SK-N-SH (cell line): ENCODE data around the gene TMEM129. TPM values are rescaled to one million over a fixed set of nuclear protein-coding genes. Genes with fewer than 3 reads are reported as not detected.

Experiments used
- CTCF ChIA-PET: fragments of 300-600, 350-600 bp; formaldehyde crosslinking; extraction: SDS; loops from one replicate; lab custom pipeline; 2021; lab: Yijun Ruan, JAX
- POLR2A ChIA-PET: fragments of 350-600 bp; sonication (Branson Sonifier 250); formaldehyde crosslinking; extraction: SDS; loops from one replicate; lab custom pipeline; 2020; ENCODE audit warnings: antibody characterized with exemption, inconsistent platforms; lab: Yijun Ruan, JAX
- DNase-seq: peaks from one replicate; pipeline ENCODE4 v3.0.0; 2012
- H2AFZ ChIP-seq: fragments of 200-600 bp; sonication (generic); 2 replicates; pipeline ENCODE4 v1.8.1; 2016; ENCODE audit warnings: antibody characterized with exemption, mild to moderate bottlenecking, low read depth
- H3F3A ChIP-seq: fragments of 200-600 bp; sonication (generic); replicated peaks from 2 replicates; pipeline ENCODE3; 2016; ENCODE audit warnings: antibody characterized with exemption, mild to moderate bottlenecking; ENCODE audit not compliant: insufficient read depth
- H3K27ac ChIP-seq, 2 experiments: fragments of 200-500 bp in 1 of 2; fragments of 200-600 bp in 1 of 2; sonication (Bioruptor generic) in 1 of 2; sonication (generic), shearing (Covaris generic) in 1 of 2; 2 replicates each; pipeline versions ENCODE4 v1.5.1 to v1.6.1; 2014 to 2016; ENCODE audit warnings: low read depth in 2 of 2, inconsistent platforms in 1 of 2, low read length in 1 of 2, mild to moderate bottlenecking in 1 of 2, mixed read lengths in 1 of 2
- H3K27me3 ChIP-seq: fragments of 200-600 bp; sonication (generic), shearing (Covaris generic); 2 replicates; pipeline ENCODE4 v1.6.1; 2016; ENCODE audit warnings: mixed run types; ENCODE audit not compliant: insufficient read depth
- H3K36me3 ChIP-seq, 2 experiments: fragments of 200-500 bp in 1 of 2; fragments of 200-600 bp in 1 of 2; sonication (Bioruptor generic) in 1 of 2; sonication (generic) in 1 of 2; replicated peaks in 1 of 2; 2 replicates each; pipeline versions ENCODE3 to v1.5.1; 2014 to 2016; ENCODE audit warnings: low read length in 1 of 2, mild to moderate bottlenecking in 1 of 2; ENCODE audit not compliant: insufficient read depth in 2 of 2, control insufficient read depth in 1 of 2
- H3K4me1 ChIP-seq, 2 experiments: fragments of 200-500 bp in 1 of 2; fragments of 200-600 bp in 1 of 2; sonication (Bioruptor generic) in 1 of 2; sonication (generic), shearing (Covaris generic) in 1 of 2; 2 replicates each; pipeline versions ENCODE4 v1.5.1 to v1.6.1; 2014 to 2016; ENCODE audit warnings: low read depth in 1 of 2, low read length in 1 of 2, mixed run types in 1 of 2; ENCODE audit not compliant: insufficient read depth in 2 of 2, control insufficient read depth in 1 of 2
- H3K4me2 ChIP-seq: fragments of 200-600 bp; sonication (generic), shearing (Covaris generic); 2 replicates; pipeline ENCODE4 v1.6.1; 2017; ENCODE audit warnings: mixed run types
- H3K4me3 ChIP-seq, 2 experiments: fragments of 200-500 bp in 1 of 2; fragments of 200-600 bp in 1 of 2; sonication (Bioruptor generic) in 1 of 2; sonication (generic), shearing (Covaris generic) in 1 of 2; 2 replicates each; pipeline versions ENCODE4 v1.5.1 to v1.8.1; 2014 to 2016; ENCODE audit warnings: low read depth in 2 of 2, inconsistent platforms in 1 of 2, low read length in 1 of 2, mild to moderate bottlenecking in 1 of 2, mixed read lengths in 1 of 2, moderate library complexity in 1 of 2
- H3K79me2 ChIP-seq: fragments of 200-600 bp; sonication (generic); 2 replicates; pipeline ENCODE4 v1.8.1; 2017; ENCODE audit warnings: mild to moderate bottlenecking; ENCODE audit not compliant: insufficient read depth
- H3K9ac ChIP-seq: fragments of 200-600 bp; sonication (generic); 2 replicates; pipeline ENCODE4 v1.6.1; 2017; ENCODE audit warnings: mixed run types
- H3K9me2 ChIP-seq: fragments of 200-600 bp; sonication (generic); 2 replicates; pipeline ENCODE4 v1.6.1; 2017; ENCODE audit warnings: mixed run types
- H3K9me3 ChIP-seq: fragments of 200-600 bp; sonication (generic); 2 replicates; pipeline ENCODE4 v1.6.1; 2017; ENCODE audit warnings: mixed run types, mild to moderate bottlenecking, moderate library complexity
- H4K20me1 ChIP-seq: fragments of 200-600 bp; sonication (generic); 2 replicates; pipeline ENCODE4 v1.6.1; 2017; ENCODE audit warnings: mild to moderate bottlenecking, mixed run types; ENCODE audit not compliant: insufficient read depth
- CHD2 ChIP-seq: fragments of 150-350 bp; IDR thresholded peaks from 2 replicates; pipeline ENCODE4 v1.6.1; 2018; ENCODE audit warnings: low read length; ENCODE audit not compliant: partially characterized antibody
- EP300 ChIP-seq, 2 experiments: IDR thresholded peaks; 2 replicates each; pipeline versions ENCODE4 v1.4.0 to v1.6.1; 2012; ENCODE audit warnings: borderline replicate concordance in 1 of 2, low read depth in 1 of 2, low read length in 1 of 2
- FOSL2 ChIP-seq: IDR thresholded peaks from 2 replicates; pipeline ENCODE4 v1.4.0; 2012; ENCODE audit warnings: low read depth, mild to moderate bottlenecking, moderate library complexity, borderline replicate concordance
- GABPA ChIP-seq: IDR thresholded peaks from 2 replicates; pipeline ENCODE4 v1.4.0; 2012; ENCODE audit warnings: low read depth, mild to moderate bottlenecking
- MXI1 ChIP-seq: IDR thresholded peaks from 2 replicates; pipeline ENCODE4 v1.6.1; 2012; ENCODE audit warnings: mild to moderate bottlenecking, low read depth, low read length, improper control_type of control experiment
- NRF1 ChIP-seq: IDR thresholded peaks from 2 replicates; pipeline ENCODE4 v1.6.1; 2012; ENCODE audit warnings: low read depth, mild to moderate bottlenecking, low read length
- RAD21 ChIP-seq: IDR thresholded peaks from 2 replicates; pipeline ENCODE4 v1.6.1; 2012; ENCODE audit warnings: mild to moderate bottlenecking, low read length
- RXRA ChIP-seq: IDR thresholded peaks from 2 replicates; pipeline ENCODE4 v1.4.0; 2012; ENCODE audit warnings: low read depth, mild to moderate bottlenecking, borderline replicate concordance
- SIN3A ChIP-seq: IDR thresholded peaks from 2 replicates; pipeline ENCODE4 v1.6.1; 2012; ENCODE audit warnings: low read depth, mild to moderate bottlenecking, low read length, moderate library complexity, borderline replicate concordance
- TCF12 ChIP-seq: IDR thresholded peaks from 2 replicates; pipeline ENCODE4 v1.4.0; 2012
- WGBS: methylation state at CpG from one replicate; pipeline ENCODE4 v1.1.6; 2017; ENCODE audit warnings: low lambda C conversion rate; 5-methylcytosine and 5-hydroxymethylcytosine counted together
- polyA plus RNA-seq, 3 experiments: library from polyadenylated mRNA; depleted of rRNA; stranded (reverse); fragments of >200 nt; gene quantifications; 2 replicates each; pipeline ENCODE4 v1.2.3, GENCODE V29; 2012
- TF ChIP-seq, protein P1 (sequence below): fragments of 150-350 bp; IDR thresholded peaks from 2 replicates; pipeline ENCODE4 v1.6.1; 2017; ENCODE audit warnings: antibody characterized with exemption, low read length, low read depth, borderline replicate concordance
- TF ChIP-seq, protein P2 (sequence below): IDR thresholded peaks from 2 replicates; pipeline ENCODE4 v1.6.1; 2012; ENCODE audit warnings: mild to moderate bottlenecking, low read depth, low read length, moderate library complexity
- TF ChIP-seq, protein P3 (sequence below): IDR thresholded peaks from 2 replicates; pipeline ENCODE4 v1.4.0; 2012; ENCODE audit warnings: low read depth

TMEM129 gene
- polyA plus RNA-seq, 1 of the 3 experiments (the other 2 are of a cell fraction), result 36.5 TPM

DNA sequence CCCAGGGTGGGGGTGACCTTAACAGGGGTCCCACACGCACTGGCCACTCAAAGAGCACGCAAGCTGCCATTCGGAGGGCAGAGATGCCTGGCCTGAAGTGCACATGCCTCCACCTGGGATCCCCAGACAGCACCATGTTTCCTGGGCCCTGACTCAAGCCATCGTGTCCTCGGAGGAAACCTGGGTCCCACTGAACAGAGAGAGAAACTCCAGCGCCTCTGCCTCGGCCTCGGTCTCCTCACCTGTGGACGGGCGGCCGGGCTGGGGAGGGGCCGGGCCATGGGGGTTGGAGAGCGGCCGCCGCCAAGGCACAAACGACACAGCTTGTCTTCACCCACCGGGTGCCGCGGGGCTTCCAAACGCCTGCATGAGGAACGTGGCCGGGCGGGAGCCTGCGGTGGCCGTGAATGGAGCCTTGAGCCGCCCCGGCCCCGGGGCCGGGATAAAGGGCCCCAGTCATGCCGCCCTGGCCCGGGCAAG lies 42.0 kb upstream of the TMEM129 start:
- no peaks in the 10 kb centered on the region for H3K36me3 ChIP-seq
- no peak overlapping the region for H2AFZ ChIP-seq
- no peak overlapping the region for H3K27ac ChIP-seq
- H3K4me3 ChIP-seq, result no peak overlapping the region
- no peaks in the 10 kb centered on the region for H3K9me3 ChIP-seq
- H3K4me2 ChIP-seq, result no peak overlapping the region
- POLR2A ChIA-PET, result no interaction called here
- H3K4me1 ChIP-seq, result peaks cover 0 to 11% of the 10 kb centered on the region in 2 experiments; a peak in 1 of 4 replicates
- H3K79me2 ChIP-seq, result no peaks in the 10 kb centered on the region
- 88% methylated on average over 16 of the region's 31 CpGs for WGBS
- H3K9ac ChIP-seq, result no peak overlapping the region
- H3K27me3 ChIP-seq, result no peaks in the 10 kb centered on the region
- TF ChIP-seq, protein P1, sequence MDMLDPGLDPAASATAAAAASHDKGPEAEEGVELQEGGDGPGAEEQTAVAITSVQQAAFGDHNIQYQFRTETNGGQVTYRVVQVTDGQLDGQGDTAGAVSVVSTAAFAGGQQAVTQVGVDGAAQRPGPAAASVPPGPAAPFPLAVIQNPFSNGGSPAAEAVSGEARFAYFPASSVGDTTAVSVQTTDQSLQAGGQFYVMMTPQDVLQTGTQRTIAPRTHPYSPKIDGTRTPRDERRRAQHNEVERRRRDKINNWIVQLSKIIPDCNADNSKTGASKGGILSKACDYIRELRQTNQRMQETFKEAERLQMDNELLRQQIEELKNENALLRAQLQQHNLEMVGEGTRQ, result no peak
- no peak for TF ChIP-seq RAD21
- TF ChIP-seq, protein P2, sequence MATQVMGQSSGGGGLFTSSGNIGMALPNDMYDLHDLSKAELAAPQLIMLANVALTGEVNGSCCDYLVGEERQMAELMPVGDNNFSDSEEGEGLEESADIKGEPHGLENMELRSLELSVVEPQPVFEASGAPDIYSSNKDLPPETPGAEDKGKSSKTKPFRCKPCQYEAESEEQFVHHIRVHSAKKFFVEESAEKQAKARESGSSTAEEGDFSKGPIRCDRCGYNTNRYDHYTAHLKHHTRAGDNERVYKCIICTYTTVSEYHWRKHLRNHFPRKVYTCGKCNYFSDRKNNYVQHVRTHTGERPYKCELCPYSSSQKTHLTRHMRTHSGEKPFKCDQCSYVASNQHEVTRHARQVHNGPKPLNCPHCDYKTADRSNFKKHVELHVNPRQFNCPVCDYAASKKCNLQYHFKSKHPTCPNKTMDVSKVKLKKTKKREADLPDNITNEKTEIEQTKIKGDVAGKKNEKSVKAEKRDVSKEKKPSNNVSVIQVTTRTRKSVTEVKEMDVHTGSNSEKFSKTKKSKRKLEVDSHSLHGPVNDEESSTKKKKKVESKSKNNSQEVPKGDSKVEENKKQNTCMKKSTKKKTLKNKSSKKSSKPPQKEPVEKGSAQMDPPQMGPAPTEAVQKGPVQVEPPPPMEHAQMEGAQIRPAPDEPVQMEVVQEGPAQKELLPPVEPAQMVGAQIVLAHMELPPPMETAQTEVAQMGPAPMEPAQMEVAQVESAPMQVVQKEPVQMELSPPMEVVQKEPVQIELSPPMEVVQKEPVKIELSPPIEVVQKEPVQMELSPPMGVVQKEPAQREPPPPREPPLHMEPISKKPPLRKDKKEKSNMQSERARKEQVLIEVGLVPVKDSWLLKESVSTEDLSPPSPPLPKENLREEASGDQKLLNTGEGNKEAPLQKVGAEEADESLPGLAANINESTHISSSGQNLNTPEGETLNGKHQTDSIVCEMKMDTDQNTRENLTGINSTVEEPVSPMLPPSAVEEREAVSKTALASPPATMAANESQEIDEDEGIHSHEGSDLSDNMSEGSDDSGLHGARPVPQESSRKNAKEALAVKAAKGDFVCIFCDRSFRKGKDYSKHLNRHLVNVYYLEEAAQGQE, result no peak
- no peak for TF ChIP-seq SIN3A
- TF ChIP-seq, all 33 proteins: peak for 0
- Histone ChIP-seq H4K20me1 (no peaks in the 10 kb centered on the region), H3F3A (no peaks in the 10 kb centered on the region), H3K9me2 (no peaks in the 10 kb centered on the region)
- CTCF ChIA-PET, result interaction anchor here (0.9 to 4.1 kb wide), 2 partner anchors 15 to 37 kb away, joined by 3 to 19 read pairs; no protein-coding TSS in a partner anchor
- DNase-seq, result no peak

DNA sequence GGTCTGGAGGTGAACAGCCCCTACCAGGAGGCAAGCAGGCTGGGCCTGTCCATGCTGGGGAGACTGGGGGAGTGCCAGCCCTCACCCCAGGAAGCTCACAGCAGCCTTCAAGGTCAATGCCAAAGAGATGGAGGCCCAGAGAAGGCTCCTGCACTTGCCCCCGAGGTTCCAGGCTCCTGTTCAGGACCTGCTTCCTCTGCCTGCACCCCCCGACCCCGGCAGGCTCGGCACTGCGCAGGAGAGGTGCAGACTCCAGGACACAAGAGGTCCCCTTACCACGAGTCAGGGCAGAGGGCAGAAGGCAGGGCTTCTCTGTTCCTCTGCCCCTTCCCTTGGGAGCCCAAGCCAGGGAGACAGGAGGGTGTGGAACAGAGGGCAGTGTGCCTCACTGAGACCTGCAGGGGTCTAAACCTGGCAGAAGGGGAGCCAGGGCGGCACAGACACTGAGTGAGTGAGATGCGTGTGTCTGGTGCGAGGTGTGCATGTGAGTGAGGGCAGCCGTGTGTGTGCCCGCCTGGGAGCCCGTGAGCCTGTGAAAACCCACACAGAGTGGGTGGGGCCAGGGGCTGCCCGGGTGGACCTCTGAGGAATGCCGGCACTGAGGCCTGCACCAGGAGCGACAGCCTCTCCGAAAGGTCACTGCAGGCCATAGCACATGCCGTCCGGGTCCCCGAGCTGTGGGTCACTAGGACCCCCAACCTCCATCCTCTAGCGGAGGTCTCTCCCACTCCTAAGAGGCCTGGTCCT lies 41.3 kb upstream of the TMEM129 start:
- Histone ChIP-seq H3K9me2 (no peaks in the 10 kb centered on the region), H3K4me3 (no peak overlapping the region), H3K79me2 (no peaks in the 10 kb centered on the region), H3K36me3 (no peaks in the 10 kb centered on the region), H3F3A (no peaks in the 10 kb centered on the region), H4K20me1 (no peaks in the 10 kb centered on the region), H3K27me3 (no peaks in the 10 kb centered on the region)
- no peak for DNase-seq
- CTCF ChIA-PET, result interaction anchor here (0.9 to 12.0 kb wide), 3 partner anchors 15 to 46 kb away, joined by 3 to 88 read pairs (median 19); no protein-coding TSS in a partner anchor
- 82% methylated on average over 8 of the region's 20 CpGs for WGBS
- TF ChIP-seq GABPA, result no peak
- TF ChIP-seq, protein P2, result no peak
- no peak for TF ChIP-seq FOSL2
- no peak for TF ChIP-seq MXI1
- no peak for TF ChIP-seq NRF1
- TF ChIP-seq CHD2, result no peak
- TF ChIP-seq TCF12, result no peak
- TF ChIP-seq, protein P3, sequence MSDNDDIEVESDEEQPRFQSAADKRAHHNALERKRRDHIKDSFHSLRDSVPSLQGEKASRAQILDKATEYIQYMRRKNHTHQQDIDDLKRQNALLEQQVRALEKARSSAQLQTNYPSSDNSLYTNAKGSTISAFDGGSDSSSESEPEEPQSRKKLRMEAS, result no peak
- TF ChIP-seq RXRA, result no peak
- TF ChIP-seq EP300 (IDR thresholded peaks at IDR 0.05; ENCODE audit: borderline replicate concordance in 1 of 2, low read depth in 1 of 2, low read length in 1 of 2), result no peak
- TF ChIP-seq, all 33 proteins: peak for 0
- no peaks in the 10 kb centered on the region for H3K9me3 ChIP-seq
- POLR2A ChIA-PET, result no interaction called here
- no peak overlapping the region for H3K9ac ChIP-seq
- no peak overlapping the region for H3K27ac ChIP-seq
- H3K4me2 ChIP-seq, result no peak overlapping the region
- H3K4me1 ChIP-seq, result peaks cover 0 to 9% of the 10 kb centered on the region in 2 experiments; a peak in 1 of 4 replicates
- no peak overlapping the region for H2AFZ ChIP-seq
